OCI-LY7 (cell line): ENCODE results near the gene ADGRG3. TPM values are rescaled to one million over a fixed set of nuclear protein-coding genes. Genes with fewer than 3 reads are reported as not detected.

ENCODE experiments used
- BruUV-seq: library from RNA; stranded (reverse); fragments of 400-500 nt; replicated peaks from 2 replicates; lab custom pipeline; 2021; lab: Mats Ljungman, UMichigan
- CTCF ChIA-PET: fragments of 300-600 bp; sonication (Branson Sonifier 250); formaldehyde crosslinking; loops from one replicate; lab custom pipeline; 2022; ENCODE audit warnings: antibody characterized with exemption; ENCODE audit not compliant: unreplicated experiment; lab: Charles Lee
- POLR2A ChIA-PET: fragments of 300-600 bp; sonication (Branson Sonifier 250); formaldehyde crosslinking; loops from one replicate; lab custom pipeline; 2022; ENCODE audit warnings: antibody characterized with exemption; lab: Charles Lee
- DNase-seq: peaks from one replicate; pipeline ENCODE4 v3.0.0-alpha.2; 2015; ENCODE audit warnings: low spot score
- H2AFZ ChIP-seq: fragments of 200-600 bp; sonication (generic), shearing (Covaris generic); 2 replicates; pipeline ENCODE4 v1.6.1; 2014; ENCODE audit warnings: mild to moderate bottlenecking, antibody characterized with exemption, low read length, moderate library complexity
- H3K27ac ChIP-seq: fragments of 200-600 bp; sonication (generic); 2 replicates; pipeline ENCODE4 v1.5.1; 2014; ENCODE audit warnings: mixed run types, low read depth, mild to moderate bottlenecking, moderate library complexity, low read length, inconsistent platforms; ENCODE audit not compliant: poor library complexity, severe bottlenecking
- H3K36me3 ChIP-seq: fragments of 200-600 bp; sonication (generic); 2 replicates; pipeline ENCODE4 v1.6.1; 2014; ENCODE audit warnings: mild to moderate bottlenecking, antibody characterized with exemption, low read length, moderate library complexity, mixed read lengths; ENCODE audit not compliant: insufficient read depth
- H3K4me1 ChIP-seq: fragments of 200-600 bp; sonication (generic); 2 replicates; pipeline ENCODE4 v1.5.1; 2014; ENCODE audit warnings: mild to moderate bottlenecking, low read length; ENCODE audit not compliant: insufficient read depth, poor library complexity, severe bottlenecking
- H3K4me2 ChIP-seq: fragments of 200-600 bp; sonication (generic); 2 replicates; pipeline ENCODE4 v1.6.1; 2014; ENCODE audit warnings: mild to moderate bottlenecking, low read length
- H3K4me3 ChIP-seq: fragments of 200-600 bp; sonication (generic); 2 replicates; pipeline ENCODE4 v1.5.1; 2014; ENCODE audit warnings: mild to moderate bottlenecking, low read depth, low read length; ENCODE audit not compliant: poor library complexity, severe bottlenecking
- H3K79me2 ChIP-seq: fragments of 200-600 bp; sonication (generic); 2 replicates; pipeline ENCODE4 v1.6.1; 2016; ENCODE audit warnings: low read depth, mild to moderate bottlenecking, low read length, moderate library complexity, mixed read lengths; ENCODE audit not compliant: insufficient read depth
- H3K9me2 ChIP-seq: fragments of 200-600 bp; sonication (generic); 2 replicates; pipeline ENCODE4 v1.6.1; 2016; ENCODE audit warnings: mild to moderate bottlenecking, low read length, mixed read lengths; ENCODE audit not compliant: insufficient read depth
- H3K9me3 ChIP-seq: fragments of 200-600 bp; sonication (generic); 2 replicates; pipeline ENCODE4 v1.6.1; 2014; ENCODE audit warnings: mild to moderate bottlenecking, mixed run types, low read length, mixed read lengths
- H4K20me1 ChIP-seq: fragments of 200-600 bp; sonication (generic); 2 replicates; pipeline ENCODE4 v1.6.1; 2014; ENCODE audit warnings: mild to moderate bottlenecking, antibody characterized with exemption, low read length, moderate library complexity, mixed read lengths; ENCODE audit not compliant: insufficient read depth
- EZH2phosphoT487 ChIP-seq: fragments of 200-600 bp; sonication (generic); IDR thresholded peaks from 2 replicates; pipeline ENCODE4 v1.6.1; 2018; ENCODE audit warnings: low read depth, borderline replicate concordance, mild to moderate bottlenecking, mixed run types, antibody characterized with exemption, low read length, moderate library complexity, mixed read lengths
- intact Hi-C: fragments of 100-400 bp; cut with micrococcal nuclease; formaldehyde crosslinking; loops from one replicate; pipeline ENCODE4 v1.10.0; 2022; ENCODE audit not compliant: unreplicated experiment
- total RNA-seq, 2 experiments: library from RNA; depleted of rRNA in 1 of 2; stranded (reverse); fragments of >200 nt in 1 of 2; shearing (Covaris generic) in 1 of 2; gene quantifications; 2 replicates each; pipeline ENCODE4 v1.2.3, GENCODE V29; 2014 to 2022
- TF ChIP-seq, protein P1 (sequence below): fragments of 200-600 bp; sonication (generic); conservative IDR thresholded peaks from 2 replicates; pipeline ENCODE4 v1.5.1; 2014; ENCODE audit warnings: mild to moderate bottlenecking, antibody characterized with exemption, low read length, moderate library complexity, mixed read lengths

ADGRG3 gene
- total RNA-seq, 2 experiments from 2014 or later, result not detected

DNA sequence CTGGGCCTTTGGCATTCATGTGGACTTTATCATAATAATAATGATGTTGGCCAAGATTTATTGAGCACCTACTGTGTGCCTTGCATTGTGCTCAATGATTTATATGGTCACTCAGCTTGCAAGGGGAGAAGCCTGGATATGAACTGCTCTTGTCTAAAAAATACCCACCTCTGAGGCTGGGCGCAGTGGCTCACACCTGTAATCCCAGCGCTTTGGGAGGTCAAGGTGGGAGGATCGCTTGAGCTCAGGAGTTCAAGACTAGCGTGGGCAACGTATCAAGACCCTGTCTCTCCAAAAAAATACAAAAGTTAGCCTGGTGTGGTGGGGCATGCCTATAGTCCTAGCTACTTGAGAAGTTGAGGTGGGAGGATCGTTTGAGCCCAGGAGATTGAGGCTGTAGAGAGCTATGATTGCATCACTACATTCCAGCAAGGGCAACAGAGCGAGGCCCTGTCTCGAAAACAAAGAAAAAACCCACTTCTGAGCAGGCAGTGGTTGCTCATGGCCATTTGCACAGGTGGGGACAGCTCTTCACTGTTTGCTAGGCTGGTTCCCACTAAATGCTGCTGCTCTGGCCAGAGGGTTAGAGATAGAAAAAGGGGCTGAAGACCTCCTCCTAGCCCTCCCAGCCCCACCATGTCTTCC is 43.9 kb upstream of the ADGRG3 start:
- Histone ChIP-seq H3K79me2 (no peaks in the 10 kb centered on the region), H3K9me3 (no peaks in the 10 kb centered on the region), H3K27ac (no peak overlapping the region), H3K4me3 (no peak overlapping the region), H3K4me1 (no peaks in the 10 kb centered on the region), H3K4me2 (no peak overlapping the region), H3K36me3 (no peaks in the 10 kb centered on the region), H3K9me2 (no peaks in the 10 kb centered on the region), H2AFZ (no peak overlapping the region), H4K20me1 (no peaks in the 10 kb centered on the region)
- no peak for DNase-seq
- POLR2A ChIA-PET, result no interaction called here
- CTCF ChIA-PET, result no interaction called here
- TF ChIP-seq EZH2phosphoT487, result no peak
- TF ChIP-seq, protein P1, sequence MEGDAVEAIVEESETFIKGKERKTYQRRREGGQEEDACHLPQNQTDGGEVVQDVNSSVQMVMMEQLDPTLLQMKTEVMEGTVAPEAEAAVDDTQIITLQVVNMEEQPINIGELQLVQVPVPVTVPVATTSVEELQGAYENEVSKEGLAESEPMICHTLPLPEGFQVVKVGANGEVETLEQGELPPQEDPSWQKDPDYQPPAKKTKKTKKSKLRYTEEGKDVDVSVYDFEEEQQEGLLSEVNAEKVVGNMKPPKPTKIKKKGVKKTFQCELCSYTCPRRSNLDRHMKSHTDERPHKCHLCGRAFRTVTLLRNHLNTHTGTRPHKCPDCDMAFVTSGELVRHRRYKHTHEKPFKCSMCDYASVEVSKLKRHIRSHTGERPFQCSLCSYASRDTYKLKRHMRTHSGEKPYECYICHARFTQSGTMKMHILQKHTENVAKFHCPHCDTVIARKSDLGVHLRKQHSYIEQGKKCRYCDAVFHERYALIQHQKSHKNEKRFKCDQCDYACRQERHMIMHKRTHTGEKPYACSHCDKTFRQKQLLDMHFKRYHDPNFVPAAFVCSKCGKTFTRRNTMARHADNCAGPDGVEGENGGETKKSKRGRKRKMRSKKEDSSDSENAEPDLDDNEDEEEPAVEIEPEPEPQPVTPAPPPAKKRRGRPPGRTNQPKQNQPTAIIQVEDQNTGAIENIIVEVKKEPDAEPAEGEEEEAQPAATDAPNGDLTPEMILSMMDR, result no peak
- intact Hi-C loops, result no loop called here
- no TSS peak for BruUV-seq

GRCh38 chr16:57624806-57625500 is 43.2 kb upstream of the ADGRG3 start:
- Histone ChIP-seq H3K4me3 (no peak overlapping the region), H2AFZ (no peak overlapping the region), H3K79me2 (no peaks in the 10 kb centered on the region), H3K36me3 (no peaks in the 10 kb centered on the region), H3K9me3 (no peaks in the 10 kb centered on the region), H3K27ac (no peak overlapping the region), H3K4me2 (no peak overlapping the region), H3K9me2 (no peaks in the 10 kb centered on the region), H3K4me1 (no peaks in the 10 kb centered on the region), H4K20me1 (no peaks in the 10 kb centered on the region)
- DNase-seq, result no peak
- ChIA-PET CTCF (no interaction called here), POLR2A (no interaction called here)
- TF ChIP-seq, protein P1, result no peak
- TF ChIP-seq EZH2phosphoT487, result no peak
- no TSS peak for BruUV-seq
- intact Hi-C loops, result no loop called here
